Panc1 (cell line): ENCODE data around the gene TMTC2.

ENCODE experiments used
- POLR2AphosphoS5 ChIP-seq: IDR thresholded peaks from 2 replicates; pipeline ENCODE4 v1.6.1; 2012; ENCODE audit warnings: mild to moderate bottlenecking, low read depth, low read length, moderate library complexity
- SIN3A ChIP-seq: IDR thresholded peaks from 2 replicates; pipeline ENCODE4 v1.6.1; 2012; ENCODE audit warnings: low read depth, mild to moderate bottlenecking, low read length, moderate library complexity, borderline replicate concordance; ENCODE audit not compliant: insufficient read depth
- TCF7L2 ChIP-seq: IDR thresholded peaks from 2 replicates; pipeline ENCODE4 v1.6.1; 2011; ENCODE audit warnings: mild to moderate bottlenecking, low read depth, low read length, inconsistent platforms
- TF ChIP-seq, protein P1 (sequence below): fragments of 450-650 bp; IDR thresholded peaks from 2 replicates; pipeline ENCODE4 v1.5.1; 2017; ENCODE audit warnings: mild to moderate bottlenecking
- TF ChIP-seq, protein P2 (sequence below), 2 experiments: IDR thresholded peaks; 2 replicates each; pipeline ENCODE4 v1.6.1; 2011 to 2012; ENCODE audit warnings: low read depth in 2 of 2, control low read depth in 1 of 2, low read length in 1 of 2, mild to moderate bottlenecking in 1 of 2, moderate library complexity in 1 of 2; ENCODE audit not compliant: insufficient read depth in 1 of 2

DNA sequence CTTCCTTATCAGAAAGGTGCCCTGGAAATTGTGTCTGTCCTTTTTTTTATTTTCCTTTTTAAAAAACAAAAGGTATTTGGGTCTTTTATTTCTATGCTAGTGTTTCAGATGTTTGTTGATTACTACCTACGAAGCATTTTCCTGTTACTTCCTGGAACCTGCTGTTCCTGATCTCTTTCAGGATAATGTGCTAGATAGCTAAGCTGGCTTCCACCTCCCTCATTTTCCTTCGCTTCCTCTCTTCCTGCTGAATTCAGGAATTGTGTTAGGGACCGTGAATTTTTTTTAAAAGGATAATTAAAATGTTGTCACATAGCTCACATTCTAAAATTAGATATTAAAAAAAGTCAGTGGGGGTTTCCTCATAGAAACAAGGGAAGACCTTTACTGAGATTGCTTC, 27.7 kb downstream of the TMTC2 start:
- TF ChIP-seq, protein P1, sequence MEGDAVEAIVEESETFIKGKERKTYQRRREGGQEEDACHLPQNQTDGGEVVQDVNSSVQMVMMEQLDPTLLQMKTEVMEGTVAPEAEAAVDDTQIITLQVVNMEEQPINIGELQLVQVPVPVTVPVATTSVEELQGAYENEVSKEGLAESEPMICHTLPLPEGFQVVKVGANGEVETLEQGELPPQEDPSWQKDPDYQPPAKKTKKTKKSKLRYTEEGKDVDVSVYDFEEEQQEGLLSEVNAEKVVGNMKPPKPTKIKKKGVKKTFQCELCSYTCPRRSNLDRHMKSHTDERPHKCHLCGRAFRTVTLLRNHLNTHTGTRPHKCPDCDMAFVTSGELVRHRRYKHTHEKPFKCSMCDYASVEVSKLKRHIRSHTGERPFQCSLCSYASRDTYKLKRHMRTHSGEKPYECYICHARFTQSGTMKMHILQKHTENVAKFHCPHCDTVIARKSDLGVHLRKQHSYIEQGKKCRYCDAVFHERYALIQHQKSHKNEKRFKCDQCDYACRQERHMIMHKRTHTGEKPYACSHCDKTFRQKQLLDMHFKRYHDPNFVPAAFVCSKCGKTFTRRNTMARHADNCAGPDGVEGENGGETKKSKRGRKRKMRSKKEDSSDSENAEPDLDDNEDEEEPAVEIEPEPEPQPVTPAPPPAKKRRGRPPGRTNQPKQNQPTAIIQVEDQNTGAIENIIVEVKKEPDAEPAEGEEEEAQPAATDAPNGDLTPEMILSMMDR: no peak
- TF ChIP-seq, protein P2, sequence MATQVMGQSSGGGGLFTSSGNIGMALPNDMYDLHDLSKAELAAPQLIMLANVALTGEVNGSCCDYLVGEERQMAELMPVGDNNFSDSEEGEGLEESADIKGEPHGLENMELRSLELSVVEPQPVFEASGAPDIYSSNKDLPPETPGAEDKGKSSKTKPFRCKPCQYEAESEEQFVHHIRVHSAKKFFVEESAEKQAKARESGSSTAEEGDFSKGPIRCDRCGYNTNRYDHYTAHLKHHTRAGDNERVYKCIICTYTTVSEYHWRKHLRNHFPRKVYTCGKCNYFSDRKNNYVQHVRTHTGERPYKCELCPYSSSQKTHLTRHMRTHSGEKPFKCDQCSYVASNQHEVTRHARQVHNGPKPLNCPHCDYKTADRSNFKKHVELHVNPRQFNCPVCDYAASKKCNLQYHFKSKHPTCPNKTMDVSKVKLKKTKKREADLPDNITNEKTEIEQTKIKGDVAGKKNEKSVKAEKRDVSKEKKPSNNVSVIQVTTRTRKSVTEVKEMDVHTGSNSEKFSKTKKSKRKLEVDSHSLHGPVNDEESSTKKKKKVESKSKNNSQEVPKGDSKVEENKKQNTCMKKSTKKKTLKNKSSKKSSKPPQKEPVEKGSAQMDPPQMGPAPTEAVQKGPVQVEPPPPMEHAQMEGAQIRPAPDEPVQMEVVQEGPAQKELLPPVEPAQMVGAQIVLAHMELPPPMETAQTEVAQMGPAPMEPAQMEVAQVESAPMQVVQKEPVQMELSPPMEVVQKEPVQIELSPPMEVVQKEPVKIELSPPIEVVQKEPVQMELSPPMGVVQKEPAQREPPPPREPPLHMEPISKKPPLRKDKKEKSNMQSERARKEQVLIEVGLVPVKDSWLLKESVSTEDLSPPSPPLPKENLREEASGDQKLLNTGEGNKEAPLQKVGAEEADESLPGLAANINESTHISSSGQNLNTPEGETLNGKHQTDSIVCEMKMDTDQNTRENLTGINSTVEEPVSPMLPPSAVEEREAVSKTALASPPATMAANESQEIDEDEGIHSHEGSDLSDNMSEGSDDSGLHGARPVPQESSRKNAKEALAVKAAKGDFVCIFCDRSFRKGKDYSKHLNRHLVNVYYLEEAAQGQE (IDR thresholded peaks at IDR 0.05; ENCODE audit: insufficient read depth in 1 of 2, low read depth in 2 of 2, low read length in 1 of 2): no peak
- TF ChIP-seq POLR2AphosphoS5 (no peak), SIN3A (no peak), TCF7L2 (no peak)
